CD14-positive monocyte (primary cell): Measurements from ENCODE around the gene JAM3. TPM values are rescaled to one million over a fixed set of nuclear protein-coding genes. Genes with fewer than 3 reads are reported as not detected.

ENCODE experiments used
- DNase-seq, 3 donors: peaks; one replicate each; pipeline ENCODE4 v3.0.0-alpha.2; 2011 to 2022
- H2AFZ ChIP-seq: 2 replicates; pipeline ENCODE4 v1.6.0; 2012; ENCODE audit warnings: mild to moderate bottlenecking, low read depth, low read length, inconsistent platforms; ENCODE audit not compliant: insufficient read depth, poor library complexity, severe bottlenecking
- H3K27ac ChIP-seq, 2 donors: 1 replicate in 1 of 2; 2 replicates in 1 of 2; pipeline ENCODE4 v1.5.1; 2012 to 2013; ENCODE audit warnings: low read length in 2 of 2, control low read depth in 1 of 2, inconsistent platforms in 1 of 2, low read depth in 1 of 2, mild to moderate bottlenecking in 1 of 2
- H3K27me3 ChIP-seq, 2 donors: one replicate each; pipeline versions ENCODE4 v1.6.0 to v1.6.1; 2011 to 2013; ENCODE audit warnings: low read length in 2 of 2; ENCODE audit not compliant: control insufficient read depth in 2 of 2, insufficient read depth in 2 of 2
- H3K36me3 ChIP-seq, 2 donors: replicated peaks in 1 of 2; 1 replicate in 1 of 2; 2 replicates in 1 of 2; pipeline versions ENCODE4 v1.5.1 to v1.6.1; 2012 to 2013; ENCODE audit warnings: low read length in 2 of 2, control low read depth in 1 of 2, inconsistent platforms in 1 of 2, mild to moderate bottlenecking in 1 of 2; ENCODE audit not compliant: insufficient read depth in 2 of 2, control insufficient read depth in 1 of 2
- H3K4me1 ChIP-seq, 2 donors: 1 replicate in 1 of 2; 2 replicates in 1 of 2; pipeline versions ENCODE4 v1.5.1 to v1.6.1; 2012 to 2013; ENCODE audit warnings: low read length in 2 of 2, control low read depth in 1 of 2, inconsistent platforms in 1 of 2, mild to moderate bottlenecking in 1 of 2, moderate library complexity in 1 of 2; ENCODE audit not compliant: insufficient read depth in 2 of 2, control insufficient read depth in 1 of 2
- H3K4me2 ChIP-seq: replicated peaks from 2 replicates; pipeline ENCODE3; 2012; ENCODE audit warnings: low read length, moderate library complexity, mild to moderate bottlenecking; ENCODE audit not compliant: poor library complexity, severe bottlenecking; ENCODE audit errors: extremely low read depth
- H3K4me3 ChIP-seq, 3 experiments: fragments of 200-600 bp in 1 of 3; sonication (generic) in 1 of 3; replicated peaks in 1 of 3; 1 replicate in 2 of 3; 2 replicates in 1 of 3; pipeline ENCODE4 v1.5.1; 2011 to 2013; ENCODE audit warnings: low read length in 3 of 3, mild to moderate bottlenecking in 3 of 3, control low read depth in 2 of 3, low read depth in 2 of 3, inconsistent platforms in 1 of 3, moderate library complexity in 1 of 3
- H3K79me2 ChIP-seq: 2 replicates; pipeline ENCODE4 v1.6.0; 2012; ENCODE audit warnings: mild to moderate bottlenecking, control low read depth, inconsistent platforms, low read length, moderate library complexity; ENCODE audit not compliant: insufficient read depth
- H3K9ac ChIP-seq: 2 replicates; pipeline ENCODE4 v1.6.0; 2017; ENCODE audit warnings: low read length, mild to moderate bottlenecking; ENCODE audit not compliant: insufficient read depth, poor library complexity, severe bottlenecking
- H3K9me3 ChIP-seq, 2 donors: replicated peaks in 1 of 2; 1 replicate in 1 of 2; 2 replicates in 1 of 2; pipeline versions ENCODE4 v1.5.1 to v1.6.1; 2012 to 2013; ENCODE audit warnings: low read length in 2 of 2, control low read depth in 1 of 2; ENCODE audit not compliant: control insufficient read depth in 1 of 2, insufficient read depth in 1 of 2
- H4K20me1 ChIP-seq: 2 replicates; pipeline ENCODE4 v1.6.0; 2012; ENCODE audit warnings: mild to moderate bottlenecking, low read length, control low read depth, moderate library complexity; ENCODE audit not compliant: insufficient read depth
- H3K27ac Mint-ChIP-seq, 7 donors: one replicate each; pipeline ENCODE4 v1.8.0; 2020; ENCODE audit warnings: mild to moderate bottlenecking in 7 of 7, mixed read lengths in 7 of 7, moderate library complexity in 6 of 7, inconsistent platforms in 2 of 7
- H3K27me3 Mint-ChIP-seq, 3 donors: one replicate each; pipeline ENCODE4 v1.8.0; 2021 to 2022; ENCODE audit warnings: low read depth in 3 of 3, mild to moderate bottlenecking in 3 of 3, mixed read lengths in 3 of 3, moderate library complexity in 3 of 3, inconsistent platforms in 1 of 3
- H3K36me3 Mint-ChIP-seq, 2 donors: one replicate each; pipeline ENCODE4 v1.8.0; 2020; ENCODE audit warnings: mixed read lengths in 2 of 2, inconsistent platforms in 1 of 2, mild to moderate bottlenecking in 1 of 2
- H3K4me1 Mint-ChIP-seq: one replicate; pipeline ENCODE4 v1.8.0; 2020; ENCODE audit warnings: mild to moderate bottlenecking, mixed read lengths
- H3K4me3 Mint-ChIP-seq, 2 donors: one replicate each; pipeline ENCODE4 v1.8.0; 2020; ENCODE audit warnings: mild to moderate bottlenecking in 2 of 2, mixed read lengths in 2 of 2, moderate library complexity in 1 of 2
- H3K9me3 Mint-ChIP-seq, 7 donors: one replicate each; pipeline ENCODE4 v1.8.0; 2020 to 2022; ENCODE audit warnings: mixed read lengths in 7 of 7, mild to moderate bottlenecking in 6 of 7, moderate library complexity in 6 of 7, inconsistent platforms in 2 of 7
- CTCF ChIP-seq: fragments of 200-600 bp; IDR thresholded peaks from one replicate; pipeline ENCODE4 v1.8.0; 2022; ENCODE audit warnings: antibody characterized with exemption, mild to moderate bottlenecking
- WGBS: methylation state at CpG from one replicate; pipeline ENCODE4 v1.1.5; 2013; ENCODE audit warnings: missing lambda C conversion rate; ENCODE audit not compliant: insufficient coverage; 5-methylcytosine and 5-hydroxymethylcytosine counted together
- intact Hi-C, 2 donors: fragments of 100-400 bp; cut with micrococcal nuclease; formaldehyde crosslinking; loops; one replicate each; pipeline versions ENCODE4 v1.15.0 to v1.15.1; 2023
- polyA plus RNA-seq, 3 donors: library from polyadenylated mRNA; depleted of rRNA in 1 of 3; unstranded in 2 of 3; stranded (reverse) in 1 of 3; fragments of 300-500 nt in 2 of 3; fragments of >200 nt in 1 of 3; fragmentation: Illumina TruSeq in 2 of 3; gene quantifications; 1 replicate in 2 of 3; 2 replicates in 1 of 3; pipeline ENCODE4 v1.2.3, GENCODE V29; 2012 to 2021

Gene JAM3
- polyA plus RNA-seq, 3 donors, result 0.03 to 0.25 (median 0.12) TPM

DNA sequence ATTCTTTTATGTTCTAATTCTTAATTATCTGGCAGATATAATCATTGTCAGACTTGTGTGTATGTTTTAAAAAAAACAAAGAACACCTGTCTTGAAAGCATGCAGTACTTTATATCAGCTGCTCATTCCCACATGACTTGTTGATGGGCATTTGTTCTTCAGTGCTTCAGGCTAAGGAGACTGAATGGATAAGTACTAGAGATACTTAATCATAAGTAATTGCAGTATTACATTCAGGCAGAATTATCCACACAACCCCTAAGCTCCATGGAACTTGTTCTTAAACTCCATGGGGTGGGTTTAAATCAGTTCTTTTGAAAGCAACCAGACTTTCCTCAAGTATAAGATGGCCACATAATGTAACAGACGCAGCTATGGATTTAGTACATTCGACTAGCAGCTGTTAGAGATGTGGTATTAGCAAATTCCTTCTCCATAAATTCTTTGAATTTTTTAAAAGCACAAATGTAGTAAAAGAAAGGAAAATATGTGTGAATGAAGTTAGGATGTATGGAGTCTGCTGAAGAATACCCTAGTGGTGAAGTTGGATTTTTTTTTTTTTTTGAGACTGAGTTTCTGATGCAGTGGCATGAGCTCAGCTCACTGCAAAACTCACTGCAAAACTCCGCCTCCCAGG, 3.0 kb downstream of the JAM3 start:
- peaks cover 35 to 38% (median 36%) of the 10 kb centered on the region in 3 donors for H3K27me3 Mint-ChIP-seq
- WGBS, result no CpG with 5 or more reads among the region's 3 CpGs
- no peaks in the 10 kb centered on the region for H4K20me1 ChIP-seq
- H3K27ac ChIP-seq, result no peak overlapping the region
- intact Hi-C loops, result no loop called here
- no peak overlapping the region for H2AFZ ChIP-seq
- TF ChIP-seq CTCF, result no peak
- no peak overlapping the region for H3K9ac ChIP-seq
- H3K9me3 Mint-ChIP-seq, result peaks cover 0 to 2% (median 0%) of the 10 kb centered on the region in 7 donors
- peaks cover 0 to 1% of the 10 kb centered on the region in 2 donors for H3K36me3 Mint-ChIP-seq
- no peak overlapping the region for H3K4me3 ChIP-seq
- no peak overlapping the region for H3K27ac Mint-ChIP-seq
- H3K27me3 ChIP-seq, result peaks cover 15 to 41% of the 10 kb centered on the region in 2 donors
- no peaks in the 10 kb centered on the region for H3K9me3 ChIP-seq
- H3K79me2 ChIP-seq, result no peaks in the 10 kb centered on the region
- no peak for DNase-seq
- H3K4me2 ChIP-seq, result no peak overlapping the region
- H3K36me3 ChIP-seq, result no peaks in the 10 kb centered on the region
- H3K4me1 ChIP-seq, result peaks cover 0 to 6% of the 10 kb centered on the region in 2 donors
- peaks cover 2% of the 10 kb centered on the region for H3K4me1 Mint-ChIP-seq
- H3K4me3 Mint-ChIP-seq, result peak overlapping the region in 1 of 2 donors; percentile 14

DNA sequence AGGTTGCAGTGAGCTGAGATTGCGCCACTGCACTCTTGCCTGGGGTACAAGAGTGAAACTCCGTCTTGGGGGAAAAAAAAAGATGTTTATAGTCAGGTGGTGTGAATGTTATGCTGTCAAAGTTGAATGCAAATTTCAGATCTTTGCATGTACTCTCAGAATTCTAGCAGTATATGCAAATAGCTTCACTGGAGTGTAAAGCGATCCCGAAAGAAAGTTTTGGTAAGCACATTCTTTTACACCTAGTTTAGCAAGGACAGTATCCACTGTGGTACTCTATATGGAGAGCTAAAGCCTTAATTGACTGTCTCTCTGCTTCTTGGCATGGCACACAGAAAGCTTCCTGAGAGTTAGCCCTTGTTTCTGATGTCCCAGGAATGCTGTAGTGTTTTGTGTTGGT, 4.0 kb downstream of the JAM3 start:
- H3K27me3 Mint-ChIP-seq, result peaks cover 25 to 29% (median 28%) of the 10 kb centered on the region in 3 donors
- peaks cover 0 to 1% of the 10 kb centered on the region in 2 donors for H3K36me3 Mint-ChIP-seq
- H3K27ac ChIP-seq, result no peak overlapping the region
- DNase-seq, result no peak
- no peak overlapping the region for H3K9ac ChIP-seq
- no peak overlapping the region for H3K27ac Mint-ChIP-seq
- H3K9me3 Mint-ChIP-seq, result peaks cover 0 to 2% (median 0%) of the 10 kb centered on the region in 7 donors
- H3K4me3 Mint-ChIP-seq, result no peak overlapping the region
- H3K27me3 ChIP-seq, result peaks cover 13 to 33% of the 10 kb centered on the region in 2 donors
- H4K20me1 ChIP-seq, result no peaks in the 10 kb centered on the region
- intact Hi-C loops, result no loop called here
- no peaks in the 10 kb centered on the region for H3K9me3 ChIP-seq
- no peak for TF ChIP-seq CTCF
- no peak overlapping the region for H3K4me2 ChIP-seq
- H3K4me3 ChIP-seq, result no peak overlapping the region
- 60% methylated on average over 1 of the region's 4 CpGs for WGBS
- H2AFZ ChIP-seq, result no peak overlapping the region
- H3K4me1 ChIP-seq, result peaks cover 0 to 6% of the 10 kb centered on the region in 2 donors
- peaks cover 2% of the 10 kb centered on the region for H3K4me1 Mint-ChIP-seq
- no peaks in the 10 kb centered on the region for H3K79me2 ChIP-seq
- no peaks in the 10 kb centered on the region for H3K36me3 ChIP-seq
